Measurements from ENCODE around the gene KCTD19. TPM values are rescaled to one million over a fixed set of nuclear protein-coding genes. Genes with fewer than 3 reads are reported as not detected.
A peak's percentile ranks its signal among the peaks of the same experiment; 100 is the strongest.

KCTD19 gene
- total and polyA plus RNA-seq, 3 experiments from 2014 or later: 0.71 to 1.4 TPM; not detected in 1

- CTCF ChIA-PET: no interaction called here
These were observed 25.3 kb downstream of the KCTD19 start for GRCh38 chr16:67301080-67301782.

GRCh38 chr16:67299269-67299668 is 27.3 kb downstream of the KCTD19 start:
- no peaks in the 10 kb centered on the region for H3K36me3 ChIP-seq (ENCODE audit: insufficient read depth, low read length)
- no peaks in the 10 kb centered on the region for H3K27me3 ChIP-seq (ENCODE audit: insufficient read depth, low read length, poor library complexity, severe bottlenecking)
- peaks cover 0 to 5% (median 0%) of the 10 kb centered on the region in 3 donors for H3K4me1 Mint-ChIP-seq
- no peak overlapping the region for H3K27ac Mint-ChIP-seq
- ChIA-PET CTCF (no interaction called here), POLR2A (no interaction called here)
- no peaks in the 10 kb centered on the region for H3K36me3 Mint-ChIP-seq
- no peak overlapping the region for H3K4me3 Mint-ChIP-seq
- H3K4me3 ChIP-seq (ENCODE audit: low read length): no peak overlapping the region
- H3K9me3 ChIP-seq (ENCODE audit: low read length): no peaks in the 10 kb centered on the region
- no peaks in the 10 kb centered on the region for H3K4me1 ChIP-seq (ENCODE audit: insufficient read depth, low read length)
- no peaks in the 10 kb centered on the region for H3K9me3 Mint-ChIP-seq
- no peak overlapping the region for H3K27ac ChIP-seq (ENCODE audit: low read depth, low read length)
- no peak for DNase-seq
- peaks cover 1 to 7% of the 10 kb centered on the region in 2 donors for H3K27me3 Mint-ChIP-seq

More at GRCh38 chr16:67301080-67301782, 25.3 kb downstream of the KCTD19 start:
- H3K4me1 ChIP-seq (ENCODE audit: insufficient read depth, low read length): no peaks in the 10 kb centered on the region
- Mint-ChIP-seq H3K27me3 (peaks cover 1 to 13% of the 10 kb centered on the region in 2 donors), H3K27ac (no peak overlapping the region), H3K9me3 (no peaks in the 10 kb centered on the region), H3K4me3 (no peak overlapping the region), H3K4me1 (no peaks in the 10 kb centered on the region), H3K36me3 (no peaks in the 10 kb centered on the region)
- no peak overlapping the region for H3K4me3 ChIP-seq (ENCODE audit: low read length)
- H3K27me3 ChIP-seq (ENCODE audit: insufficient read depth, low read length, poor library complexity, severe bottlenecking): no peaks in the 10 kb centered on the region
- H3K9me3 ChIP-seq (ENCODE audit: low read length): no peaks in the 10 kb centered on the region
- no peaks in the 10 kb centered on the region for H3K36me3 ChIP-seq (ENCODE audit: insufficient read depth, low read length)
- H3K27ac ChIP-seq (ENCODE audit: low read depth, low read length): no peak overlapping the region
- no peak for DNase-seq
- POLR2A ChIA-PET: no interaction called here

GRCh38 chr16:67298277-67298676 is 28.3 kb downstream of the KCTD19 start:
- no peak overlapping the region for H3K4me3 ChIP-seq (ENCODE audit: low read length)
- no peaks in the 10 kb centered on the region for H3K9me3 ChIP-seq (ENCODE audit: low read length)
- H3K4me1 ChIP-seq (ENCODE audit: insufficient read depth, low read length): no peaks in the 10 kb centered on the region
- Mint-ChIP-seq H3K9me3 (no peaks in the 10 kb centered on the region), H3K36me3 (no peaks in the 10 kb centered on the region), H3K27me3 (peaks cover 0 to 7% of the 10 kb centered on the region in 2 donors), H3K4me3 (no peak overlapping the region), H3K4me1 (peaks cover 0 to 6% (median 0%) of the 10 kb centered on the region in 3 donors), H3K27ac (no peak overlapping the region)
- no peaks in the 10 kb centered on the region for H3K36me3 ChIP-seq (ENCODE audit: insufficient read depth, low read length)
- ChIA-PET POLR2A (no interaction called here), CTCF (no interaction called here)
- no peaks in the 10 kb centered on the region for H3K27me3 ChIP-seq (ENCODE audit: insufficient read depth, low read length, poor library complexity, severe bottlenecking)
- no peak overlapping the region for H3K27ac ChIP-seq (ENCODE audit: low read depth, low read length)
- DNase-seq: no peak

GRCh38 chr16:67296420-67296819 is 30.1 kb downstream of the KCTD19 start:
- no peak for DNase-seq
- Histone ChIP-seq H3K27ac (ENCODE audit: low read depth, low read length) (no peak overlapping the region), H3K4me3 (ENCODE audit: low read length) (no peak overlapping the region), H3K4me1 (ENCODE audit: insufficient read depth, low read length) (no peaks in the 10 kb centered on the region), H3K36me3 (ENCODE audit: insufficient read depth, low read length) (no peaks in the 10 kb centered on the region), H3K9me3 (ENCODE audit: low read length) (no peaks in the 10 kb centered on the region), H3K27me3 (ENCODE audit: insufficient read depth, low read length, poor library complexity, severe bottlenecking) (no peaks in the 10 kb centered on the region)
- peaks cover 0 to 6% (median 0%) of the 10 kb centered on the region in 3 donors for H3K4me1 Mint-ChIP-seq
- no peak overlapping the region for H3K27ac Mint-ChIP-seq
- H3K36me3 Mint-ChIP-seq: no peaks in the 10 kb centered on the region
- peaks cover 0 to 2% of the 10 kb centered on the region in 2 donors for H3K27me3 Mint-ChIP-seq
- CTCF ChIA-PET: no interaction called here
- POLR2A ChIA-PET: interaction anchor here (0.6 kb wide), 1 partner anchor 16 kb away, joined by 3 read pairs; no protein-coding TSS in a partner anchor
- H3K4me3 Mint-ChIP-seq: no peak overlapping the region
- H3K9me3 Mint-ChIP-seq: no peaks in the 10 kb centered on the region

GRCh38 chr16:67294938-67295361 is 31.6 kb downstream of the KCTD19 start:
- H3K36me3 Mint-ChIP-seq: no peaks in the 10 kb centered on the region
- no peak overlapping the region for H3K4me3 Mint-ChIP-seq
- peaks cover 6 to 17% (median 8%) of the 10 kb centered on the region in 3 donors for H3K4me1 Mint-ChIP-seq
- H3K9me3 ChIP-seq (ENCODE audit: low read length): no peaks in the 10 kb centered on the region
- H3K27ac ChIP-seq (ENCODE audit: low read depth, low read length): no peak overlapping the region
- POLR2A ChIA-PET: no interaction called here
- H3K27ac Mint-ChIP-seq: no peak overlapping the region
- CTCF ChIA-PET: no interaction called here
- H3K9me3 Mint-ChIP-seq: no peaks in the 10 kb centered on the region
- H3K36me3 ChIP-seq (ENCODE audit: insufficient read depth, low read length): no peaks in the 10 kb centered on the region
- no peaks in the 10 kb centered on the region for H3K27me3 ChIP-seq (ENCODE audit: insufficient read depth, low read length, poor library complexity, severe bottlenecking)
- no peak for DNase-seq
- no peaks in the 10 kb centered on the region for H3K4me1 ChIP-seq (ENCODE audit: insufficient read depth, low read length)
- no peaks in the 10 kb centered on the region for H3K27me3 Mint-ChIP-seq
- H3K4me3 ChIP-seq (ENCODE audit: low read length): no peak overlapping the region

- Histone ChIP-seq H3K4me3 (ENCODE audit: low read length) (no peak overlapping the region), H3K27me3 (ENCODE audit: insufficient read depth, low read length, poor library complexity, severe bottlenecking) (no peaks in the 10 kb centered on the region), H3K9me3 (ENCODE audit: low read length) (no peaks in the 10 kb centered on the region), H3K36me3 (ENCODE audit: insufficient read depth, low read length) (no peaks in the 10 kb centered on the region), H3K27ac (ENCODE audit: low read depth, low read length) (no peak overlapping the region), H3K4me1 (ENCODE audit: insufficient read depth, low read length) (peaks cover 5% of the 10 kb centered on the region)
- CTCF ChIA-PET: no interaction called here
- Mint-ChIP-seq H3K27ac (peak overlapping the region in 1 of 8 donors; percentile 39), H3K4me3 (no peak overlapping the region), H3K4me1 (peaks cover 12 to 24% (median 15%) of the 10 kb centered on the region in 3 donors), H3K9me3 (no peaks in the 10 kb centered on the region), H3K36me3 (no peaks in the 10 kb centered on the region), H3K27me3 (no peaks in the 10 kb centered on the region)
- no peak for DNase-seq
- POLR2A ChIA-PET: no interaction called here
These were observed 32.3 kb downstream of the KCTD19 start for GRCh38 chr16:67294171-67294757.

GRCh38 chr16:67291461-67291860 is 35.1 kb downstream of the KCTD19 start:
- POLR2A ChIA-PET: no interaction called here
- peaks cover 0 to 2% (median 0%) of the 10 kb centered on the region in 3 donors for H3K36me3 Mint-ChIP-seq
- no peaks in the 10 kb centered on the region for H3K27me3 ChIP-seq (ENCODE audit: insufficient read depth, low read length, poor library complexity, severe bottlenecking)
- CTCF ChIA-PET: no interaction called here
- peaks cover 16 to 29% (median 17%) of the 10 kb centered on the region in 3 donors for H3K4me1 Mint-ChIP-seq
- peak overlapping the region in 1 of 8 donors; percentile 70 for H3K27ac Mint-ChIP-seq
- DNase-seq: no peak
- H3K4me3 ChIP-seq (ENCODE audit: low read length): no peak overlapping the region
- H3K36me3 ChIP-seq (ENCODE audit: insufficient read depth, low read length): no peaks in the 10 kb centered on the region
- H3K9me3 ChIP-seq (ENCODE audit: low read length): no peaks in the 10 kb centered on the region
- H3K4me1 ChIP-seq (ENCODE audit: insufficient read depth, low read length): peaks cover 10% of the 10 kb centered on the region
- no peaks in the 10 kb centered on the region for H3K9me3 Mint-ChIP-seq
- H3K27ac ChIP-seq (ENCODE audit: low read depth, low read length): no peak overlapping the region
- no peaks in the 10 kb centered on the region for H3K27me3 Mint-ChIP-seq
- no peak overlapping the region for H3K4me3 Mint-ChIP-seq

- DNase-seq: no peak
- Histone ChIP-seq H3K9me3 (ENCODE audit: low read length) (no peaks in the 10 kb centered on the region), H3K27me3 (ENCODE audit: insufficient read depth, low read length, poor library complexity, severe bottlenecking) (no peaks in the 10 kb centered on the region), H3K4me3 (ENCODE audit: low read length) (no peak overlapping the region), H3K36me3 (ENCODE audit: insufficient read depth, low read length) (no peaks in the 10 kb centered on the region), H3K27ac (ENCODE audit: low read depth, low read length) (no peak overlapping the region), H3K4me1 (ENCODE audit: insufficient read depth, low read length) (peaks cover 10% of the 10 kb centered on the region)
- H3K36me3 Mint-ChIP-seq: peaks cover 0 to 4% (median 2%) of the 10 kb centered on the region in 3 donors
- ChIA-PET CTCF (interaction anchor here (1.2 kb wide), 1 partner anchor 9 kb away, joined by 3 read pairs; no protein-coding TSS in a partner anchor), POLR2A (no interaction called here)
- H3K4me3 Mint-ChIP-seq: no peak overlapping the region
- H3K27me3 Mint-ChIP-seq: no peaks in the 10 kb centered on the region
- peaks cover 16 to 22% (median 19%) of the 10 kb centered on the region in 3 donors for H3K4me1 Mint-ChIP-seq
- H3K9me3 Mint-ChIP-seq: no peaks in the 10 kb centered on the region
- no peak overlapping the region for H3K27ac Mint-ChIP-seq
These were observed 38.6 kb downstream of the KCTD19 start for GRCh38 chr16:67287960-67288359.

Data from CD8-positive, alpha-beta memory T cell (primary cell).